Fibroblast of mammary gland (primary cell): Measurements from ENCODE around the gene PKP4.
A peak's percentile ranks its signal among the peaks of the same experiment; 100 is the strongest.

Experiments
- DNase-seq: peaks from one replicate; pipeline ENCODE4 v3.0.0-alpha.2; 2010; ENCODE audit warnings: low read depth
- H3K4me3 ChIP-seq: 2 replicates; pipeline ENCODE4 v1.5.1; 2011; ENCODE audit warnings: low read depth, mild to moderate bottlenecking, low read length, moderate library complexity; ENCODE audit not compliant: control insufficient read depth
- TF ChIP-seq, protein P1 (sequence below): conservative IDR thresholded peaks from 2 replicates; pipeline ENCODE4 v1.5.1; 2011; ENCODE audit warnings: low read depth, low read length, inconsistent platforms; ENCODE audit not compliant: control insufficient read depth, insufficient read depth

PKP4 gene

DNA sequence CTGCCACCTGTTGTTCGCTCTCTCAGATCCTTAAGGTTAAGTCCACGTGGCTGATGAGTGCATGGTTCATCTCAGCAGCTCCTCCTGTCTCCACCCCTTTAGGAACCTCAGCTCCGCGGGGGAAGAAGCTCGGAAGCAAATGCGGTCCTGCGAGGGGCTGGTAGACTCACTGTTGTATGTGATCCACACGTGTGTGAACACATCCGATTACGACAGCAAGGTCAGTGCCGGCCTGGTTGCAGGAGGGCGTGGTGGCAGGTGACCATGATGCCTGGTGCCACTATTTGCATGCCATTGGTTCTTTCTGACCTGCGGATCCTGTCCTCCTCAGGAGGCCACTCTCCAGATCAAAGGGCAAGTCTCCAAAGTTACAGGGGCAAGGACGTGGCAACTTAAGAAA is 204.5 kb downstream of the PKP4 start:
- no peak for DNase-seq
- no peak overlapping the region for H3K4me3 ChIP-seq
- TF ChIP-seq, protein P1, sequence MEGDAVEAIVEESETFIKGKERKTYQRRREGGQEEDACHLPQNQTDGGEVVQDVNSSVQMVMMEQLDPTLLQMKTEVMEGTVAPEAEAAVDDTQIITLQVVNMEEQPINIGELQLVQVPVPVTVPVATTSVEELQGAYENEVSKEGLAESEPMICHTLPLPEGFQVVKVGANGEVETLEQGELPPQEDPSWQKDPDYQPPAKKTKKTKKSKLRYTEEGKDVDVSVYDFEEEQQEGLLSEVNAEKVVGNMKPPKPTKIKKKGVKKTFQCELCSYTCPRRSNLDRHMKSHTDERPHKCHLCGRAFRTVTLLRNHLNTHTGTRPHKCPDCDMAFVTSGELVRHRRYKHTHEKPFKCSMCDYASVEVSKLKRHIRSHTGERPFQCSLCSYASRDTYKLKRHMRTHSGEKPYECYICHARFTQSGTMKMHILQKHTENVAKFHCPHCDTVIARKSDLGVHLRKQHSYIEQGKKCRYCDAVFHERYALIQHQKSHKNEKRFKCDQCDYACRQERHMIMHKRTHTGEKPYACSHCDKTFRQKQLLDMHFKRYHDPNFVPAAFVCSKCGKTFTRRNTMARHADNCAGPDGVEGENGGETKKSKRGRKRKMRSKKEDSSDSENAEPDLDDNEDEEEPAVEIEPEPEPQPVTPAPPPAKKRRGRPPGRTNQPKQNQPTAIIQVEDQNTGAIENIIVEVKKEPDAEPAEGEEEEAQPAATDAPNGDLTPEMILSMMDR = no peak

DNA sequence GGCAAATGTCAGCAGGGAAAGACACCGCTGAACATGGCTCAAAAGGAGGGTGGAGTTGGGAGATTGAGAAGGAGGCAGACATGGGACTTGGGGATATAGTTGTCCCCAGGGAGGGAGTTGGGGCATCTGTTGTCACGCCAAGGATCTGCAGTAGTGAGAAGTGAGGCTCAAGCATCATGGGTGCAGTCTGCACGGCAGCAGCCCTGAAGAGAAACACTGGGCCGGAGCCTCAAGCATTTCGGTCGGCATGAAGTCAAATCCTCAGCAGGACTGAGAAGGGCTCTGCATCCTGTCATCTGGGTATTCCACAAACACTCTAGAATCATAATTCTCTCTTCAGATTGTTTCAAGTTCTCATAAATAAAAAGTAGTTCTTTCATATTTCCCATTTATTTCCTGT is 205.7 kb downstream of the PKP4 start:
- TF ChIP-seq, protein P1 = no peak
- no peak for DNase-seq
- H3K4me3 ChIP-seq = no peak overlapping the region

DNA sequence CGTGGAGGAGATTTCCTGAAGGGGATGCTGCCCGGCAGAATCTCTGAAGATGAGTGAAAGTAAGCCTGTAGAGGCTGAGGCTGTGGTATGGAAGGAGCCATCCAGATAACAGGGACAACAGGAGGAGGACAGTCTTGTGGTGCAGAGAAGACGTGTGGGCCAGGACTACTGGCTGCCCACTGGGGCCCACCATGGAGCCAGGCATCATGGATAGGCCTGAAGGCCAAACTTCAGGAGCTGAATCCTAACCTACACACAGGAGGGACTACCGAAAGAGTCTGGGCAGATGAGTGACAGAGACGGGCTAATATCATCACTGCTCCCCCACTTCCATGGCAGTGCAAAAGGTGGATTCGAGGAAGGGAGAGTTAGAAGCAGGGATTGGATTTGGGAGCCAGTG is 207.0 kb downstream of the PKP4 start:
- DNase-seq = no peak
- TF ChIP-seq, protein P1 = no peak
- no peak overlapping the region for H3K4me3 ChIP-seq

DNA sequence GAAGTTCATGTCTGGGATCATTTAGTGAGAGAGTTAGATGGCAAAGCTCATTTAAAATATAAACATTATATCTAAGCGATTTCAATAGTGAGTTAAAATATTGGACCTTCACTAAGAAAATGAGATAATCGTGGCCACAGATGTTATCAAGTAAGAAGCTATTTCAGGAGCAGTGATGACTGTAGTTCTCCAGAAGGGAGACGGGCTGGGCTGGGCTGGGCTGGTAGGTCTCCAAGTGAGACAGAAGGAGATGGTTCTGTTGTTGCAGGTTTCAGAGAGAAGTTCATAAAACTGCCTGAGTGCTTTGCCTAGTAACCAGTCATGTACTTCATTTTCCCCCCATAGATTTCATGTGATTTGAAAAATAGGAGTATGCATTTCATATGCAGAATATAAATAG is 208.2 kb downstream of the PKP4 start:
- no peak overlapping the region for H3K4me3 ChIP-seq
- TF ChIP-seq, protein P1 = no peak
- DNase-seq = peak; percentile 49

DNA sequence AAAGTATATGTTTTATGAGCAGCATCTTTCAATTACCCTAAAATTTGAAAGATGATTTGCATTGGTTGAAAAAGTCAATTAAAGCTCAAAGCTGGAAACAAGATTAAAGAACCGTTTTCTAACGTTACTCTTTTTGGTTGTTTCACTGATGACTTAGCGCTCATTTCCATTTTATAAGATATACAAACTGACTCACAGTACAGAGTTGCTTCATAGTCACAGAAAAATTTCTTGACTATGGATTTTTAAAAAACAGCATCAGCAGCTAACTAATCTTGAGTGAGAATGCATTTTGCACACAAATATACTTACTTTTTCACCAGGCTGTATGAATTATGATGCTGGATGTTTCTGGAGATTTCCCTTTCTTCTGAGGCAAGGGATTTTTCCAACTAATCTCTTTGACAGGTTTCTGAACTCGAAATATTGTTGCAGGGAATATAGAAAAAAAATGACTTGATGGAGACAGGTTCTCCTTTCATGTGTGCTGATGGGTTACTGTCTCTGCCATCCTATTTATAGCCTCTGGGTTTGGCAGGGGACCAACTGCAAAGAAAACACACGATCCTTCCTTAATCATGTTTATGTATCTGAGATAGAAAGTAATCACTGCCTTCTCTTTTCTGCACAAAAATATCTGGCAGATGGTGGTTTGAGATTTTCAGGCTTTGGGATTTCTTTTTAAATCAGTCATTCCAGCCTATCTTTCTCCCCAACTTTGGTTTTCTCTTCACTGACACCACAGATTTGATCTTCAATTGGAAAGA is 209.0 kb downstream of the PKP4 start:
- H3K4me3 ChIP-seq = no peak overlapping the region
- TF ChIP-seq, protein P1 = no peak
- DNase-seq = peak; percentile 49

DNA sequence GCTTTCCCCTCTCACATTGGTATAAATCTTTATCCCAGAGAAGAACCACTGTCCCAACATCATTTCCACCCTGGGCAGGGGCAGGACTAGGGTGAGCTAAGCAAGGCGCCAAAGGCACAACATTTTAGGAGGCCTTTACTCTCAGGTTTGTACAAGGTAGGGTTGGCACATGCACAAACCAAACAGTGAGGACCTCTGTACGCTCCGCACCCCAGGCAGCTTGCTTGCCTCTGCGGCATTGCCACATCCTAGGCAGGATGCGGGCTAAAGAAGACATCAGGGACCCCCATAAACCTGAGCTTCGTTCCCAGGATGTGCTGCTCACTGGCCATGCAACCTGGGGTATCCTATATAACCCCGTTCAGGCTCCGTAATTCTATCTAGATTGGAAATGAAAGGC is 210.2 kb downstream of the PKP4 start:
- TF ChIP-seq, protein P1 = no peak
- no peak overlapping the region for H3K4me3 ChIP-seq
- no peak for DNase-seq
